GM20000 (cell line): ENCODE measurements around the gene RWDD1.

Source experiments
- DNase-seq: peaks from one replicate; pipeline ENCODE4 v3.0.0; 2012; ENCODE audit warnings: low spot score
- TF ChIP-seq, protein P1 (sequence below): IDR thresholded peaks from 2 replicates; pipeline ENCODE4 v1.5.1; 2012; ENCODE audit warnings: mild to moderate bottlenecking, control low read depth; ENCODE audit errors: extremely low read depth, missing control alignments

The RWDD1 gene, protein sequence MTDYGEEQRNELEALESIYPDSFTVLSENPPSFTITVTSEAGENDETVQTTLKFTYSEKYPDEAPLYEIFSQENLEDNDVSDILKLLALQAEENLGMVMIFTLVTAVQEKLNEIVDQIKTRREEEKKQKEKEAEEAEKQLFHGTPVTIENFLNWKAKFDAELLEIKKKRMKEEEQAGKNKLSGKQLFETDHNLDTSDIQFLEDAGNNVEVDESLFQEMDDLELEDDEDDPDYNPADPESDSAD

DNA sequence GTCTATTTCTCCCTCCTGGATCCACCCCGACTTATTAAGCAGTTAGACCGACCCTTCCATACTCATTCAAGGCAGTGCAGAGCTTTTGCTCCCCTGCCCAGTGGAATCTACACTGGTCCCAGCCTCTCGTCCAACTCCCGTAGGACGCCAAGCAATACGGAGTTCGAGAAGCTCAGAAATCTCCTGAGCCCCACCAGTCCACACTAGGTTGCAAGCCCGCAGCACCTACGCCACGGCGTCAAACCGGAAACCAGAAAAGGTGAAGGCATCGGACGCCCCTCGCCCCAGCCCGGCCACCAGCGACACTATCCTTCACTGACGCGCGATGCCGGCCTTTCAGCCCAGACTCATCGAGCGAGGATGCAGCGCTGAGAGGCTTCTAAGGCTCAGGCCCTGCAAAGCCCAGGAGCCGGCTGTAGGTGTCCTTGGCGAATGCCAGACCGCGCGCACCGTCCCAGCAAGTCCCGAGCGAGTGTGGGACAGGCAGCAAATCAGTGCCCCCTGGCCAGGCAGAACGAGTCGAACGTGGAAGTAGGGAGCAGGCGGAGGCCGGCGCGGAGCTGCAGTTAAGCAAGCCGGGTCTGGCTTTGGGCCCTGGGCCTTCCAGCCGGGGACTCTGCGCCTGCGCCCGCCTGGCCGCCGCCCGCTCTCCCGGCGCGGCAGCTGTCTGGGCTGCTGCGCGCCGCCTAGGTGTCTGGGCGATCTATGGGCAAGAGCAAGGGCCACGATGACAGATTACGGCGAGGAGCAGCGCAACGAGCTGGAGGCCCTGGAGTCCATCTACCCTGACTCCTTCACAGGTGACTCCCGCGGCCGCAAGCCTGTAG lies at the start of gene RWDD1:
RWDD1 (plus strand) TSS at position 649 of the 827 bp plus-strand sequence; CDS start at position 728, 79 bp downstream.
- peak; percentile 97 for DNase-seq
- TF ChIP-seq, protein P1, sequence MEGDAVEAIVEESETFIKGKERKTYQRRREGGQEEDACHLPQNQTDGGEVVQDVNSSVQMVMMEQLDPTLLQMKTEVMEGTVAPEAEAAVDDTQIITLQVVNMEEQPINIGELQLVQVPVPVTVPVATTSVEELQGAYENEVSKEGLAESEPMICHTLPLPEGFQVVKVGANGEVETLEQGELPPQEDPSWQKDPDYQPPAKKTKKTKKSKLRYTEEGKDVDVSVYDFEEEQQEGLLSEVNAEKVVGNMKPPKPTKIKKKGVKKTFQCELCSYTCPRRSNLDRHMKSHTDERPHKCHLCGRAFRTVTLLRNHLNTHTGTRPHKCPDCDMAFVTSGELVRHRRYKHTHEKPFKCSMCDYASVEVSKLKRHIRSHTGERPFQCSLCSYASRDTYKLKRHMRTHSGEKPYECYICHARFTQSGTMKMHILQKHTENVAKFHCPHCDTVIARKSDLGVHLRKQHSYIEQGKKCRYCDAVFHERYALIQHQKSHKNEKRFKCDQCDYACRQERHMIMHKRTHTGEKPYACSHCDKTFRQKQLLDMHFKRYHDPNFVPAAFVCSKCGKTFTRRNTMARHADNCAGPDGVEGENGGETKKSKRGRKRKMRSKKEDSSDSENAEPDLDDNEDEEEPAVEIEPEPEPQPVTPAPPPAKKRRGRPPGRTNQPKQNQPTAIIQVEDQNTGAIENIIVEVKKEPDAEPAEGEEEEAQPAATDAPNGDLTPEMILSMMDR = peak; percentile 4

DNA sequence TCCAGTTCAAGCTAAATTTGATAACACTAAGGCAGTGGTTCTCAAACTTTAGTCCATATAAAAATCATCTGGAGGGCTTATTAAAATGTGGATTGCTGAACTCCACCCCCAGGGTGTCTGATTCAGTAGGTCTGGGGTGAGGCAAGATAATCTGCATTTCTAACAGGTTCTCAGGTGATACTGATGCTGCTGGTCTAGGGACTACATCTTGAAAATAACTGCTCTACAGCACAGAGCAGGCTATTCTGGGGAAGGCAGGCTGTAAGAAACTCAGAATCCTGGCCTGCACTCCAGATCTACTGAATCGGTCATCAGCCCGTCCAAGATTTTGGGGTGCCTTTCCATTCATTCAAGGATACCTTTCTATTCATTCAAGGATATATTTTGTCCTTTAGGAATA lies 48.4 kb upstream of the RWDD1 start:
- TF ChIP-seq, protein P1 = no peak
- no peak for DNase-seq

DNA sequence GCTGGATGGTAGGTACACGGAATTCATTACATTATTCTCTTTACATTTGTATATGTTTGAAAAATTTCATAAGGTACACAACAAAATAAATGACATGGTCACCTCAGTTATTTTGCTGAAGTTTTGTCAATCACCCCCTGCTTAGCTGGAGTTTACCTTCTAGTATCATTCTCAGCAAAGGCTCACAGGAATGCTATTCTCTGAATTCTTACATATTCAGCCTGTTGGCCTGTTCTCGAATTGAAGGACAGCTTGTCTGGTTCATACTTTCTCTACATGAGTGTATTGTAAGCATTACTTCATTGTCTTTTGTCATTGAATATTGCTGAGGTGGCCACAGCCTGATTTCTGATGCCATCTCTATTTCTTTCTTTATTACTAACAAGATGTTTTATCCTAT lies 47.1 kb upstream of the RWDD1 start:
- TF ChIP-seq, protein P1 = no peak
- no peak for DNase-seq

DNA sequence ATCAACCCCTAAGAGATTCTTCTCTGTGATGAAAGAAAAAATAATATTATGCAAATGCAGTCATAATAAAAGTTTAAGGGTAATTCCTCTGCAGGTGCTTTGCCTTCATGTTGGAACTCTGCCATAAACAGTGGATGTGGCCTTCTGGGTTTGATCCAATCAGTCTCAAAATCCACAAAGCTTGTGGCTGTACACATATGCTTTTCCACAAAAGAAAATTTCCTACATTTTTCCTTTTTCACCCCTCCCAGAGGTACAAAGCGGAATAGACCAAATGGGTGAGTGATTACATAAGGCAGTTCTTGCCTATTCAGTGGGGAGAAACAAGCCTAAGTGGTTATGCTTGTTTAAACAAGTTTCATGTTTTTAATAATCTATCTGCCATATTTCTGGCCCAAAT lies 43.2 kb upstream of the RWDD1 start:
- no peak for DNase-seq
- TF ChIP-seq, protein P1 = no peak

DNA sequence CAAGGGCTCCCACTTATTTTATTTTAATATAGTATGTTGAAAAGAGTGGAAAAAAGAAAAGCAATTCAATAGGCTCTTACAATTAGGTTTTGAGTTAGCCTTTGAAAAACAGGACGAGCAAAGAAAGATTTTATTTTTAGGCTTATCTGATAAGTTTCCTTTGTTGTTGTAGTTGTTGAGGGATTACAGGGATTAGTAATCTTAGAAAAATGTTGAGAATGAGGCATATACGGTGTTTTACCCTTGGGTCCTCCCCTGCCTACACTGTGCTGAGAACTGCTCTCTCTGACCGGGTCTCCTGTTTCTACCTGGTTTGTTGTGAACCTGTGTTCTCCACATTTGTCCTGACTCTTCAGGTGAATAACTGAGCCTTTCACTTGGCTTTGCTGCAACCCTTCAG lies 42.5 kb upstream of the RWDD1 start:
- TF ChIP-seq, protein P1 = no peak
- no peak for DNase-seq

DNA sequence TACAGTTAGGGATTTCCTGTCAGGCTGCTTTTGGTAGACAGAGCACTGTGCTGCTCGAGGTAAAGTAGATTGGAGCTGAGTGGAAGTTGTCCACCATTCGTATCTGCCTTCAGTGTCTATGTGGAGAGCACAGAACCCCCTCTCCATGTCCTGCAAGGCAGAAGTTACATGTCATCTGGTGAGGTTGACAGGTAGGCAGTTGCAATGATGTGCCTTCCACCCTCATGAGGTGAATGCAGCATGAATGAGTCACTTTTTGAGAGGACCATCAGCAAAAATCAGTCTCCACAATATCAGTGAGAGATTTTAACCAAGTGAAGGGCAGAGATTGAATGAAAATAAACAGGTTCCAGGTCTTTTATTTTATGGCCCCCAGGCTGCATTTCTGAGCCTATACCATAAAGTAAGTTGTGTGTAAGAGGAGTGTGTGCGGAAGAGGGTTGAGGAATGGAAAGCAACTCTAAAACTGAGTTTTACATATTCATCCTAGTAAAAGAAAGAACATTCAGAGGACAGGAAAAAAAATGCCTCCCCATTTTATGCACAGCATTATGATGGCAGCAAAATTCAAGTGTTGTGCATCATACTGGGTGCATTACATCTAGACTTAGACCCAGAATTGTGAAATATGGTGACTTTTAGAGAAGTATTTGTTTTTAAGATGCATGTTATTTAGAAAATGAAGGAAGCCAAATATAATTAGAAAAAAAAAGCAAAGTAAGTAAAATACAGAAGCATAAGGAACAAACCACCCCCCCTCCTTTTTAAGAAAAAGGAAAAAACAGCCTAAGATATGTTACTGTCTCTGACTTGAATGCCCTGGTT lies 41.6 kb upstream of the RWDD1 start:
- TF ChIP-seq, protein P1 = no peak

DNA sequence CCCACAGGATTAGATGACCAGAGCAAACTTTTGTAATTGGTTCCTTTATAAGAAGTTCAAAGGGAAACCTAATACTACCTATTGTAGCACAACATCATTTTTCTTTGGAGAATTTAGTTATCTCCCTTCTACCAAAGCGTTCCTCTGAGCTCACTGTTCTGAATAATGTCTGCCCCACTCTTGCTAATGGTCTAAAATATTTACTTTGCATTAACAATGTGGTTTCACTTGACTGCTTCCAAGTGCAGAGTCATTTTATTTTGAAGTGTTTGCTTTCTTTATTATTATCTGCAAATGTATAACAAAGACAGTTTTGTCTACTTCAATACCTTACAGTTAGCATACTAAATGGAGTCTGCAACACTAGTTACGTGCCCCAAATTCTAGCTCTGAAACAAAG lies 40.9 kb upstream of the RWDD1 start:
- no peak for DNase-seq
- TF ChIP-seq, protein P1 = no peak

More for the DNA sequence above, 41.6 kb upstream of the RWDD1 start:
- DNase-seq = no peak
